Smooth muscle cell (in vitro differentiated cells): ENCODE measurements around the gene RFK. TPM values are rescaled to one million over a fixed set of nuclear protein-coding genes. Genes with fewer than 3 reads are reported as not detected.

Experiments
- DNase-seq: peaks from one replicate; lab custom pipeline; 2025; ENCODE audit not compliant: unreplicated experiment; lab: John Stamatoyannopoulos, UW
- H2AFZ ChIP-seq: fragments of 200-600 bp; sonication (generic); 2 replicates; pipeline ENCODE4 v1.6.0; 2016; ENCODE audit warnings: antibody characterized with exemption, low read depth, mild to moderate bottlenecking
- H3F3A ChIP-seq: fragments of 200-600 bp; sonication (generic); 2 replicates; pipeline ENCODE4 v1.6.0; 2017; ENCODE audit warnings: antibody characterized with exemption, low read depth
- H3K27ac ChIP-seq: fragments of 200-600 bp; sonication (generic); 2 replicates; pipeline ENCODE4 v1.5.1; 2016; ENCODE audit warnings: low read depth, mild to moderate bottlenecking
- H3K27me3 ChIP-seq: fragments of 200-600 bp; sonication (generic); 2 replicates; pipeline ENCODE4 v1.6.1; 2016; ENCODE audit warnings: low read depth, mild to moderate bottlenecking
- H3K36me3 ChIP-seq: fragments of 200-600 bp; sonication (generic); 2 replicates; pipeline ENCODE4 v1.5.1; 2016; ENCODE audit warnings: low read depth
- H3K4me1 ChIP-seq: fragments of 200-600 bp; sonication (generic); 2 replicates; pipeline ENCODE4 v1.5.1; 2016; ENCODE audit warnings: low read depth
- H3K4me2 ChIP-seq: fragments of 200-600 bp; sonication (generic); 2 replicates; pipeline ENCODE4 v1.6.0; 2016; ENCODE audit warnings: mild to moderate bottlenecking
- H3K4me3 ChIP-seq: fragments of 200-600 bp; sonication (generic); 2 replicates; pipeline ENCODE4 v1.5.1; 2016; ENCODE audit warnings: mild to moderate bottlenecking
- H3K79me2 ChIP-seq: fragments of 200-600 bp; sonication (generic); 2 replicates; pipeline ENCODE4 v1.6.0; 2016; ENCODE audit warnings: low read depth, mild to moderate bottlenecking
- H3K9ac ChIP-seq: fragments of 200-600 bp; sonication (generic); 2 replicates; pipeline ENCODE4 v1.6.0; 2016; ENCODE audit warnings: low read depth
- H3K9me3 ChIP-seq: fragments of 200-600 bp; sonication (generic); replicated peaks from 2 replicates; pipeline ENCODE4 v1.5.1; 2016; ENCODE audit warnings: low read depth
- H4K20me1 ChIP-seq: fragments of 200-600 bp; sonication (generic); 2 replicates; pipeline ENCODE4 v1.6.0; 2016; ENCODE audit warnings: low read depth
- WGBS: methylation state at CpG from one replicate; pipeline ENCODE4 v1.1.7; 2016; ENCODE audit warnings: low lambda C conversion rate; 5-methylcytosine and 5-hydroxymethylcytosine counted together
- polyA plus RNA-seq: library from polyadenylated mRNA; unstranded; fragments of >200 nt; fragmentation: Nextera tagmentation; extraction: Ambion mirVana; gene quantifications from 2 replicates; pipeline ENCODE4 v1.2.1, GENCODE V29; 2016
- total RNA-seq: library from RNA; depleted of rRNA; stranded (reverse); fragments of >200 nt; gene quantifications from 2 replicates; pipeline ENCODE4 v1.2.3, GENCODE V29; 2014
- TF ChIP-seq, protein P1 (sequence below): fragments of 200-600 bp; sonication (generic); IDR thresholded peaks from 2 replicates; pipeline ENCODE4 v1.5.1; 2017; ENCODE audit warnings: borderline replicate concordance, mild to moderate bottlenecking, antibody characterized with exemption; ENCODE audit not compliant: insufficient read depth, poor library complexity, severe bottlenecking

Gene RFK
- total and polyA plus RNA-seq, 2 experiments from 2014 or later = 14.2 to 25.2 TPM

- H3K4me2 ChIP-seq = no peak overlapping the region
- H3K36me3 ChIP-seq = no peaks in the 10 kb centered on the region
- TF ChIP-seq, protein P1, sequence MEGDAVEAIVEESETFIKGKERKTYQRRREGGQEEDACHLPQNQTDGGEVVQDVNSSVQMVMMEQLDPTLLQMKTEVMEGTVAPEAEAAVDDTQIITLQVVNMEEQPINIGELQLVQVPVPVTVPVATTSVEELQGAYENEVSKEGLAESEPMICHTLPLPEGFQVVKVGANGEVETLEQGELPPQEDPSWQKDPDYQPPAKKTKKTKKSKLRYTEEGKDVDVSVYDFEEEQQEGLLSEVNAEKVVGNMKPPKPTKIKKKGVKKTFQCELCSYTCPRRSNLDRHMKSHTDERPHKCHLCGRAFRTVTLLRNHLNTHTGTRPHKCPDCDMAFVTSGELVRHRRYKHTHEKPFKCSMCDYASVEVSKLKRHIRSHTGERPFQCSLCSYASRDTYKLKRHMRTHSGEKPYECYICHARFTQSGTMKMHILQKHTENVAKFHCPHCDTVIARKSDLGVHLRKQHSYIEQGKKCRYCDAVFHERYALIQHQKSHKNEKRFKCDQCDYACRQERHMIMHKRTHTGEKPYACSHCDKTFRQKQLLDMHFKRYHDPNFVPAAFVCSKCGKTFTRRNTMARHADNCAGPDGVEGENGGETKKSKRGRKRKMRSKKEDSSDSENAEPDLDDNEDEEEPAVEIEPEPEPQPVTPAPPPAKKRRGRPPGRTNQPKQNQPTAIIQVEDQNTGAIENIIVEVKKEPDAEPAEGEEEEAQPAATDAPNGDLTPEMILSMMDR = no peak
- H3F3A ChIP-seq = no peaks in the 10 kb centered on the region
- no peaks in the 10 kb centered on the region for H3K9me3 ChIP-seq
- H2AFZ ChIP-seq = no peak overlapping the region
- no peak for DNase-seq
- H3K4me3 ChIP-seq = no peak overlapping the region
- no peaks in the 10 kb centered on the region for H3K4me1 ChIP-seq
- no peaks in the 10 kb centered on the region for H3K79me2 ChIP-seq
- no peaks in the 10 kb centered on the region for H4K20me1 ChIP-seq
- no peak overlapping the region for H3K9ac ChIP-seq
- no peaks in the 10 kb centered on the region for H3K27me3 ChIP-seq
- H3K27ac ChIP-seq = no peak overlapping the region
- 96% methylated on average over 2 of the region's 2 CpGs for WGBS
Measured at GRCh38 chr9:76342858-76343257, 51.4 kb downstream of the RFK start.

- Histone ChIP-seq H3K27me3 (no peaks in the 10 kb centered on the region), H3K4me1 (no peaks in the 10 kb centered on the region), H3K36me3 (no peaks in the 10 kb centered on the region), H3K4me2 (no peak overlapping the region), H3K4me3 (no peak overlapping the region), H2AFZ (no peak overlapping the region), H3K9ac (no peak overlapping the region), H4K20me1 (no peaks in the 10 kb centered on the region), H3K27ac (no peak overlapping the region), H3F3A (no peaks in the 10 kb centered on the region), H3K79me2 (no peaks in the 10 kb centered on the region), H3K9me3 (no peaks in the 10 kb centered on the region)
- DNase-seq = no peak
- WGBS = 80% methylated on average over 1 of the region's 1 CpG
- TF ChIP-seq, protein P1 = no peak
Measured at GRCh38 chr9:76342201-76342600, 52.0 kb downstream of the RFK start.

- Histone ChIP-seq H3K4me2 (no peak overlapping the region), H3K4me1 (no peaks in the 10 kb centered on the region), H2AFZ (no peak overlapping the region), H3K9me3 (no peaks in the 10 kb centered on the region), H3K27me3 (no peaks in the 10 kb centered on the region), H3K79me2 (no peaks in the 10 kb centered on the region), H3K4me3 (no peak overlapping the region), H3K27ac (no peak overlapping the region), H3K9ac (no peak overlapping the region), H3F3A (no peaks in the 10 kb centered on the region), H3K36me3 (no peaks in the 10 kb centered on the region), H4K20me1 (no peaks in the 10 kb centered on the region)
- TF ChIP-seq, protein P1 = no peak
- no peak for DNase-seq
- 92% methylated on average over 1 of the region's 1 CpG for WGBS
Measured at GRCh38 chr9:76341616-76342015, 52.6 kb downstream of the RFK start.

- 79% methylated on average over 6 of the region's 6 CpGs for WGBS
- Histone ChIP-seq H4K20me1 (no peaks in the 10 kb centered on the region), H3K79me2 (no peaks in the 10 kb centered on the region), H3K4me2 (no peak overlapping the region), H3K36me3 (no peaks in the 10 kb centered on the region), H3K4me1 (no peaks in the 10 kb centered on the region), H3K4me3 (no peak overlapping the region), H3K27me3 (peaks cover 3% of the 10 kb centered on the region), H3K27ac (no peak overlapping the region), H3F3A (no peaks in the 10 kb centered on the region), H3K9me3 (no peaks in the 10 kb centered on the region), H3K9ac (no peak overlapping the region), H2AFZ (no peak overlapping the region)
- no peak for DNase-seq
- TF ChIP-seq, protein P1 = no peak
Measured at GRCh38 chr9:76338418-76338817, 55.8 kb downstream of the RFK start.
